SK-N-SH (cell line): ENCODE data around the gene ID2. TPM values are rescaled to one million over a fixed set of nuclear protein-coding genes. Genes with fewer than 3 reads are reported as not detected.

Source experiments
- CTCF ChIA-PET: fragments of 300-600, 350-600 bp; formaldehyde crosslinking; extraction: SDS; loops from one replicate; lab custom pipeline; 2021; lab: Yijun Ruan, JAX
- POLR2A ChIA-PET: fragments of 350-600 bp; sonication (Branson Sonifier 250); formaldehyde crosslinking; extraction: SDS; loops from one replicate; lab custom pipeline; 2020; ENCODE audit warnings: antibody characterized with exemption, inconsistent platforms; lab: Yijun Ruan, JAX
- DNase-seq: peaks from one replicate; pipeline ENCODE4 v3.0.0; 2012
- H2AFZ ChIP-seq: fragments of 200-600 bp; sonication (generic); 2 replicates; pipeline ENCODE4 v1.8.1; 2016; ENCODE audit warnings: antibody characterized with exemption, mild to moderate bottlenecking, low read depth
- H3F3A ChIP-seq: fragments of 200-600 bp; sonication (generic); replicated peaks from 2 replicates; pipeline ENCODE3; 2016; ENCODE audit warnings: antibody characterized with exemption, mild to moderate bottlenecking; ENCODE audit not compliant: insufficient read depth
- H3K27ac ChIP-seq, 2 experiments: fragments of 200-500 bp in 1 of 2; fragments of 200-600 bp in 1 of 2; sonication (Bioruptor generic) in 1 of 2; sonication (generic), shearing (Covaris generic) in 1 of 2; 2 replicates each; pipeline versions ENCODE4 v1.5.1 to v1.6.1; 2014 to 2016; ENCODE audit warnings: low read depth in 2 of 2, inconsistent platforms in 1 of 2, low read length in 1 of 2, mild to moderate bottlenecking in 1 of 2, mixed read lengths in 1 of 2
- H3K27me3 ChIP-seq: fragments of 200-600 bp; sonication (generic), shearing (Covaris generic); 2 replicates; pipeline ENCODE4 v1.6.1; 2016; ENCODE audit warnings: mixed run types; ENCODE audit not compliant: insufficient read depth
- H3K36me3 ChIP-seq, 2 experiments: fragments of 200-500 bp in 1 of 2; fragments of 200-600 bp in 1 of 2; sonication (Bioruptor generic) in 1 of 2; sonication (generic) in 1 of 2; replicated peaks in 1 of 2; 2 replicates each; pipeline versions ENCODE3 to v1.5.1; 2014 to 2016; ENCODE audit warnings: low read length in 1 of 2, mild to moderate bottlenecking in 1 of 2; ENCODE audit not compliant: insufficient read depth in 2 of 2, control insufficient read depth in 1 of 2
- H3K4me1 ChIP-seq, 2 experiments: fragments of 200-500 bp in 1 of 2; fragments of 200-600 bp in 1 of 2; sonication (Bioruptor generic) in 1 of 2; sonication (generic), shearing (Covaris generic) in 1 of 2; 2 replicates each; pipeline versions ENCODE4 v1.5.1 to v1.6.1; 2014 to 2016; ENCODE audit warnings: low read depth in 1 of 2, low read length in 1 of 2, mixed run types in 1 of 2; ENCODE audit not compliant: insufficient read depth in 2 of 2, control insufficient read depth in 1 of 2
- H3K4me2 ChIP-seq: fragments of 200-600 bp; sonication (generic), shearing (Covaris generic); 2 replicates; pipeline ENCODE4 v1.6.1; 2017; ENCODE audit warnings: mixed run types
- H3K4me3 ChIP-seq, 2 experiments: fragments of 200-500 bp in 1 of 2; fragments of 200-600 bp in 1 of 2; sonication (Bioruptor generic) in 1 of 2; sonication (generic), shearing (Covaris generic) in 1 of 2; 2 replicates each; pipeline versions ENCODE4 v1.5.1 to v1.8.1; 2014 to 2016; ENCODE audit warnings: low read depth in 2 of 2, inconsistent platforms in 1 of 2, low read length in 1 of 2, mild to moderate bottlenecking in 1 of 2, mixed read lengths in 1 of 2, moderate library complexity in 1 of 2
- H3K79me2 ChIP-seq: fragments of 200-600 bp; sonication (generic); 2 replicates; pipeline ENCODE4 v1.8.1; 2017; ENCODE audit warnings: mild to moderate bottlenecking; ENCODE audit not compliant: insufficient read depth
- H3K9ac ChIP-seq: fragments of 200-600 bp; sonication (generic); 2 replicates; pipeline ENCODE4 v1.6.1; 2017; ENCODE audit warnings: mixed run types
- H3K9me2 ChIP-seq: fragments of 200-600 bp; sonication (generic); 2 replicates; pipeline ENCODE4 v1.6.1; 2017; ENCODE audit warnings: mixed run types
- H3K9me3 ChIP-seq: fragments of 200-600 bp; sonication (generic); 2 replicates; pipeline ENCODE4 v1.6.1; 2017; ENCODE audit warnings: mixed run types, mild to moderate bottlenecking, moderate library complexity
- H4K20me1 ChIP-seq: fragments of 200-600 bp; sonication (generic); 2 replicates; pipeline ENCODE4 v1.6.1; 2017; ENCODE audit warnings: mild to moderate bottlenecking, mixed run types; ENCODE audit not compliant: insufficient read depth
- EZH2phosphoT487 ChIP-seq: fragments of 200-600 bp; sonication (generic); IDR thresholded peaks from 2 replicates; pipeline ENCODE4 v1.6.1; 2017; ENCODE audit warnings: low read depth, mixed run types, mild to moderate bottlenecking, antibody characterized with exemption, moderate library complexity, borderline replicate concordance
- FOSL2 ChIP-seq: IDR thresholded peaks from 2 replicates; pipeline ENCODE4 v1.4.0; 2012; ENCODE audit warnings: low read depth, mild to moderate bottlenecking, moderate library complexity, borderline replicate concordance
- GATA2 ChIP-seq: sonication (generic); formaldehyde crosslinking; IDR thresholded peaks from 2 replicates; pipeline ENCODE4 v1.5.0; 2020; ENCODE audit warnings: mild to moderate bottlenecking, missing genetic modification reagents
- JUND ChIP-seq: IDR thresholded peaks from 2 replicates; pipeline ENCODE4 v1.4.0; 2012
- MEF2A ChIP-seq: IDR thresholded peaks from 2 replicates; pipeline ENCODE4 v1.4.0; 2012; ENCODE audit warnings: low read depth, borderline replicate concordance
- MXI1 ChIP-seq: IDR thresholded peaks from 2 replicates; pipeline ENCODE4 v1.6.1; 2012; ENCODE audit warnings: mild to moderate bottlenecking, low read depth, low read length, improper control_type of control experiment
- RAD21 ChIP-seq: IDR thresholded peaks from 2 replicates; pipeline ENCODE4 v1.6.1; 2012; ENCODE audit warnings: mild to moderate bottlenecking, low read length
- RFX5 ChIP-seq: IDR thresholded peaks from 2 replicates; pipeline ENCODE4 v1.6.1; 2012; ENCODE audit warnings: mild to moderate bottlenecking, improper control_type of control experiment, low read length
- SIN3A ChIP-seq: IDR thresholded peaks from 2 replicates; pipeline ENCODE4 v1.6.1; 2012; ENCODE audit warnings: low read depth, mild to moderate bottlenecking, low read length, moderate library complexity, borderline replicate concordance
- TCF12 ChIP-seq: IDR thresholded peaks from 2 replicates; pipeline ENCODE4 v1.4.0; 2012
- WGBS: methylation state at CpG from one replicate; pipeline ENCODE4 v1.1.6; 2017; ENCODE audit warnings: low lambda C conversion rate; 5-methylcytosine and 5-hydroxymethylcytosine counted together
- polyA plus RNA-seq, 3 experiments: library from polyadenylated mRNA; depleted of rRNA; stranded (reverse); fragments of >200 nt; gene quantifications; 2 replicates each; pipeline ENCODE4 v1.2.3, GENCODE V29; 2012
- TF ChIP-seq, protein P1 (sequence below): IDR thresholded peaks from 2 replicates; pipeline ENCODE4 v1.4.0; 2012; ENCODE audit warnings: low read depth, borderline replicate concordance
- TF ChIP-seq, protein P2 (sequence below): fragments of 200-600 bp; sonication (generic); IDR thresholded peaks from 2 replicates; pipeline ENCODE4 v1.6.1; 2017; ENCODE audit warnings: antibody characterized with exemption, mild to moderate bottlenecking, moderate library complexity
- TF ChIP-seq, protein P3 (sequence below): IDR thresholded peaks from 2 replicates; pipeline ENCODE4; 2012
- TF ChIP-seq, protein P4 (sequence below): fragments of 150-350 bp; IDR thresholded peaks from 2 replicates; pipeline ENCODE4 v1.6.1; 2016; ENCODE audit warnings: mild to moderate bottlenecking, low read depth, low read length
- TF ChIP-seq, protein P5 (sequence below): IDR thresholded peaks from 2 replicates; pipeline ENCODE4 v1.4.0; 2012; ENCODE audit warnings: low read depth, borderline replicate concordance

ID2 gene
- polyA plus RNA-seq, 1 of the 3 experiments (the other 2 are of a cell fraction), result 459 TPM

- no peak for TF ChIP-seq RFX5
Observed at GRCh38 chr2:8694737-8695136, 12.9 kb downstream of the ID2 start (continued).

DNA sequence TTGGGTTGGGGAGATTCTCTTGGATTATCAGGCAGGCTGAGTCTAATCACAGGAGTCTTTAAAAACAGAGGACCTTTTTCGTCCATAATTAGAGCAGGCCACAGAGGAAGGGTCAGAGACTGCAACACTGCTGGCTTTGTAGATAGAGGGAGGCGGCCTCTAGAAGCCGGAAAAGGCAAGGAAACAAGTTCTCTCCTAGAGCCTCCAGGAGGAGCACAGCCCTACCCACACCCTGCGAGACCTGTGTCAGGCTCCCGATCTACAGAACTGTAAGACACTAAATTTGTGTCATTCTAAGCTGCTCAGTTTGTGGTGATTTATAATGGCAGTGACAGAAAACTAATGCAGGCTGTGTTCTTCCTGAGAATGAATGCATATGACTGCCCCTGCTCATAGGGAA lies 15.3 kb downstream of the ID2 start:
- Histone ChIP-seq H3K9me3 (no peaks in the 10 kb centered on the region), H3K9ac (no peak overlapping the region), H3K9me2 (no peaks in the 10 kb centered on the region), H3F3A (peaks cover 4% of the 10 kb centered on the region), H4K20me1 (no peaks in the 10 kb centered on the region), H3K4me1 (no peaks in the 10 kb centered on the region; a peak in 1 of 4 replicates), H3K79me2 (no peaks in the 10 kb centered on the region), H3K36me3 (no peaks in the 10 kb centered on the region), H3K4me2 (no peak overlapping the region), H3K27me3 (no peaks in the 10 kb centered on the region), H2AFZ (no peak overlapping the region), H3K27ac (no peak overlapping the region), H3K4me3 (no peak overlapping the region)
- no peak for DNase-seq
- WGBS, result 83% methylated on average over 5 of the region's 5 CpGs
- POLR2A ChIA-PET, result no interaction called here
- CTCF ChIA-PET, result no interaction called here
- TF ChIP-seq RAD21 (no peak), GATA2 (no peak), RFX5 (no peak), MXI1 (no peak), FOSL2 (no peak), SIN3A (no peak), TCF12 (no peak), JUND (no peak), MEF2A (no peak), EZH2phosphoT487 (no peak)
- TF ChIP-seq, protein P1, sequence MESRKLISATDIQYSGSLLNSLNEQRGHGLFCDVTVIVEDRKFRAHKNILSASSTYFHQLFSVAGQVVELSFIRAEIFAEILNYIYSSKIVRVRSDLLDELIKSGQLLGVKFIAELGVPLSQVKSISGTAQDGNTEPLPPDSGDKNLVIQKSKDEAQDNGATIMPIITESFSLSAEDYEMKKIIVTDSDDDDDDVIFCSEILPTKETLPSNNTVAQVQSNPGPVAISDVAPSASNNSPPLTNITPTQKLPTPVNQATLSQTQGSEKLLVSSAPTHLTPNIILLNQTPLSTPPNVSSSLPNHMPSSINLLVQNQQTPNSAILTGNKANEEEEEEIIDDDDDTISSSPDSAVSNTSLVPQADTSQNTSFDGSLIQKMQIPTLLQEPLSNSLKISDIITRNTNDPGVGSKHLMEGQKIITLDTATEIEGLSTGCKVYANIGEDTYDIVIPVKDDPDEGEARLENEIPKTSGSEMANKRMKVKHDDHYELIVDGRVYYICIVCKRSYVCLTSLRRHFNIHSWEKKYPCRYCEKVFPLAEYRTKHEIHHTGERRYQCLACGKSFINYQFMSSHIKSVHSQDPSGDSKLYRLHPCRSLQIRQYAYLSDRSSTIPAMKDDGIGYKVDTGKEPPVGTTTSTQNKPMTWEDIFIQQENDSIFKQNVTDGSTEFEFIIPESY, result no peak
- TF ChIP-seq, protein P2, sequence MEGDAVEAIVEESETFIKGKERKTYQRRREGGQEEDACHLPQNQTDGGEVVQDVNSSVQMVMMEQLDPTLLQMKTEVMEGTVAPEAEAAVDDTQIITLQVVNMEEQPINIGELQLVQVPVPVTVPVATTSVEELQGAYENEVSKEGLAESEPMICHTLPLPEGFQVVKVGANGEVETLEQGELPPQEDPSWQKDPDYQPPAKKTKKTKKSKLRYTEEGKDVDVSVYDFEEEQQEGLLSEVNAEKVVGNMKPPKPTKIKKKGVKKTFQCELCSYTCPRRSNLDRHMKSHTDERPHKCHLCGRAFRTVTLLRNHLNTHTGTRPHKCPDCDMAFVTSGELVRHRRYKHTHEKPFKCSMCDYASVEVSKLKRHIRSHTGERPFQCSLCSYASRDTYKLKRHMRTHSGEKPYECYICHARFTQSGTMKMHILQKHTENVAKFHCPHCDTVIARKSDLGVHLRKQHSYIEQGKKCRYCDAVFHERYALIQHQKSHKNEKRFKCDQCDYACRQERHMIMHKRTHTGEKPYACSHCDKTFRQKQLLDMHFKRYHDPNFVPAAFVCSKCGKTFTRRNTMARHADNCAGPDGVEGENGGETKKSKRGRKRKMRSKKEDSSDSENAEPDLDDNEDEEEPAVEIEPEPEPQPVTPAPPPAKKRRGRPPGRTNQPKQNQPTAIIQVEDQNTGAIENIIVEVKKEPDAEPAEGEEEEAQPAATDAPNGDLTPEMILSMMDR, result no peak
- TF ChIP-seq, protein P3, sequence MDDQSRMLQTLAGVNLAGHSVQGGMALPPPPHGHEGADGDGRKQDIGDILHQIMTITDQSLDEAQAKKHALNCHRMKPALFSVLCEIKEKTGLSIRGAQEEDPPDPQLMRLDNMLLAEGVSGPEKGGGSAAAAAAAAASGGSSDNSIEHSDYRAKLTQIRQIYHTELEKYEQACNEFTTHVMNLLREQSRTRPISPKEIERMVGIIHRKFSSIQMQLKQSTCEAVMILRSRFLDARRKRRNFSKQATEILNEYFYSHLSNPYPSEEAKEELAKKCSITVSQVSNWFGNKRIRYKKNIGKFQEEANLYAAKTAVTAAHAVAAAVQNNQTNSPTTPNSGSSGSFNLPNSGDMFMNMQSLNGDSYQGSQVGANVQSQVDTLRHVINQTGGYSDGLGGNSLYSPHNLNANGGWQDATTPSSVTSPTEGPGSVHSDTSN, result no peak
- TF ChIP-seq, protein P4, sequence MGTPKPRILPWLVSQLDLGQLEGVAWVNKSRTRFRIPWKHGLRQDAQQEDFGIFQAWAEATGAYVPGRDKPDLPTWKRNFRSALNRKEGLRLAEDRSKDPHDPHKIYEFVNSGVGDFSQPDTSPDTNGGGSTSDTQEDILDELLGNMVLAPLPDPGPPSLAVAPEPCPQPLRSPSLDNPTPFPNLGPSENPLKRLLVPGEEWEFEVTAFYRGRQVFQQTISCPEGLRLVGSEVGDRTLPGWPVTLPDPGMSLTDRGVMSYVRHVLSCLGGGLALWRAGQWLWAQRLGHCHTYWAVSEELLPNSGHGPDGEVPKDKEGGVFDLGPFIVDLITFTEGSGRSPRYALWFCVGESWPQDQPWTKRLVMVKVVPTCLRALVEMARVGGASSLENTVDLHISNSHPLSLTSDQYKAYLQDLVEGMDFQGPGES, result no peak
- TF ChIP-seq, protein P5, sequence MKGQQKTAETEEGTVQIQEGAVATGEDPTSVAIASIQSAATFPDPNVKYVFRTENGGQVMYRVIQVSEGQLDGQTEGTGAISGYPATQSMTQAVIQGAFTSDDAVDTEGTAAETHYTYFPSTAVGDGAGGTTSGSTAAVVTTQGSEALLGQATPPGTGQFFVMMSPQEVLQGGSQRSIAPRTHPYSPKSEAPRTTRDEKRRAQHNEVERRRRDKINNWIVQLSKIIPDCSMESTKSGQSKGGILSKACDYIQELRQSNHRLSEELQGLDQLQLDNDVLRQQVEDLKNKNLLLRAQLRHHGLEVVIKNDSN, result no peak
